Measurements from ENCODE around the gene ZNF679.
"Not testable (repeated sequence)": the region's sequence is repeated elsewhere in the genome, so short reads cannot be mapped to it uniquely, and the experiment has no call there.

The ZNF679 gene

GRCh38 chr7:64228174-64228573 lies at the start of gene ZNF679:
Gene ZNF679, plus strand, starts transcription at chr7:64228474. Its CDS starts 20,644 bp downstream, at chr7:64249118.
- DNase-seq, result not testable (repeated sequence)

DNA sequence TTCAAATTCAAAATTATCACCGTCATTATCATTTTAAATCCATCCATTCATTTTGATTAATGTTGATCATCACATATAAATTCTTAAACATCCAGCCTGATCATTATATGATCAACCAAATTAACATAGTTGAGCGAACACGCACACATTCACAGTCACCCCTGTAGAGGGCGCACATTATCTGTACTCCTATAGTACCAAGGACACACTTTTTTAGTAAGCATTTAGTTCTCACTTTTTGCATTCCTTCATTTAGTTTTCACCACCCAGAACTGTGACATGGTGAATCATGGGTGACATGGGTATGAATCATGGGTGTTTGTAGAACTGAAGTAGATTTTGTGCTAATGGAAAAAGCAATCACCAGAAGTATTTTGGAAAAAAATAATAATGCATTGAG lies 47.3 kb upstream of the ZNF679 start:
- no peak for DNase-seq

GRCh38 chr7:64181586-64181985 lies 46.7 kb upstream of the ZNF679 start:
- no peak for DNase-seq

GRCh38 chr7:64182036-64182790 lies 46.1 kb upstream of the ZNF679 start:
- no peak for DNase-seq

DNA sequence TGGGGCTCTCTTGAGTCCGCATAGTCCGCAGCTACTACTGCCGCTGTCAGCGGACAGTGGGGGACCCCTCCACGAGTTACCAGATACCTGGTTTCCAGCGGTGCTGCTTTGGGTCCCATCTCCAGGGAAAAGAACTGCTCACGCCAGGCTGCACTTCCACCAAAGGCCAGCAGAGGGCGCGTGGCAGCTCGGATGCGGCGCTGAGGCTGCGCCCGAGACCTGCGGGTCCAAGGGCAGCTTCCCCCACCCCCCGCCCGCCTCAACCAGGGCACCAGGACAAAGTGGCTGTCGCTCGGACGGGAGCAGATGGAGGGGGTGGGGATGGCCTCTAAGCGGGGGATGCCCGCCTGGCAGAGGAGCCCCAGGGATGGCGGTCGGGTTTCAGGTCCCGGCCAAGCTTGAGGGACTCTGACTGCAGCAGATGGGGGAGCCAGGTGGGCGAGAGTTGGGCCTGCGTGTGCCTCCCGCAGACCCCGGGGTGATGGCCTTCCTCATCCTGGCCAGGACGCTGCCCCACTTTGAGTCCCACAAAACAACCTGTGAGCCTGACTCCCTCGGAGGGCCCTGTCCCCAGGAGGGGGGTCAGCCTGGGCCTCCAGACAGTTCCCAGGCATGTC lies 45.0 kb upstream of the ZNF679 start:
- DNase-seq, result peak; percentile 3

DNA sequence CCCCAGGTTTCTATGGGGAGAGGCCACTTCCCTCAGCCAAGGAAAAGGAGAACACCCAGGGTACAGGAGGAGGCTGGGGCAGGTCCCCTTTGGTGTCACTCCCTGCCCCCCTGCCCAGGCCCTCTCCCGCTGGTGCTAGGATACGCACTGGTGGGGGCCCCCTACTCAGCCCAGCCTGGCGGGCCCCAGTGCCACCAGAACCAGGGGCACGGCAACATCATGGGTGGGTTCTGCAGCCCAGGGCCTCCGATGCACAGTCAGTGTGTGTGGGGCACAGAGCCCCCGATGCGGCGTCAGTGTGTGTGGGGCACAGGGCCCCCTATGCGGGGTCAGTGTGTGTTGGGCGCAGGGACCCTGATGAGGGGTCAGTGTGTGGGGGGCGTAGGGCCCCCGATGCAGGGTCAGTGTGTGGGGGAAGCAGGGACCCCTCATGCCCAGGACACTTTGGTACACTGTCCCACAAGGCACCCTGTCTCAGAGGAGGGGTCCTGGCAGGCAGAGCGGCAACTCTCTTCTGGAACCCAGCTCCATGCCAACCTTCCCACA lies 44.4 kb upstream of the ZNF679 start:
- DNase-seq, result no peak

- no peak for DNase-seq
Measured at GRCh38 chr7:64184376-64184775, 43.9 kb upstream of the ZNF679 start.

- DNase-seq, result no peak
Measured at GRCh38 chr7:64187408-64187807, 40.9 kb upstream of the ZNF679 start.

GRCh38 chr7:64192148-64192704 lies 36.0 kb upstream of the ZNF679 start:
- no peak for DNase-seq

GRCh38 chr7:64192775-64193174 lies 35.5 kb upstream of the ZNF679 start:
- DNase-seq, result no peak

DNA sequence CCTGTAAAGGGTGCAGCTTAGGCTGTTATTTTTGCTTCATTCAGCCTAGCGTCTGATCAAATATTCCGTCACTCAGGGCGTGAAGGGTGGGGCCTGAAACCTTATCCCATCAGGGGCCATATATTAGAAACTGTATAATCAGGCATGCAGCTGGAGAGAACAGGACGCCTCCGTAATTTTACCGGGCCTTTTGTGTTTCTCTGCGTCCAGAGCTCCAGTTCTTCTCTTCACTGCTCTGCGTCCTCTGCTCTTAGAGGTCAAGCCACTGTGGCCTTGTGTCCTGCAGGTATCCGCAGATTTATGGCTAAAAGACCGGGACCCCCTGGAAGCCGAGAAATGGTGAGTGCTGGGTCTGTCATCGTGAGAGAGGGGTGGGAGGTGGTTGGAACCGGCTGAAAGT lies 21.4 kb upstream of the ZNF679 start, which contains the start of gene ZNF735:
TSS of gene ZNF735 (plus strand) at position 301 of the 400 bp plus-strand sequence. CDS start at position 301, 0 bp downstream.
- no peak for DNase-seq

- not testable (repeated sequence) for DNase-seq
Measured at GRCh38 chr7:64219710-64220298, 8.5 kb upstream of the ZNF679 start.

GRCh38 chr7:64223366-64223765 lies 4.9 kb upstream of the ZNF679 start:
- no peak for DNase-seq

GRCh38 chr7:64266341-64266919 lies 38.2 kb downstream of the ZNF679 start:
- DNase-seq, result no peak

DNA sequence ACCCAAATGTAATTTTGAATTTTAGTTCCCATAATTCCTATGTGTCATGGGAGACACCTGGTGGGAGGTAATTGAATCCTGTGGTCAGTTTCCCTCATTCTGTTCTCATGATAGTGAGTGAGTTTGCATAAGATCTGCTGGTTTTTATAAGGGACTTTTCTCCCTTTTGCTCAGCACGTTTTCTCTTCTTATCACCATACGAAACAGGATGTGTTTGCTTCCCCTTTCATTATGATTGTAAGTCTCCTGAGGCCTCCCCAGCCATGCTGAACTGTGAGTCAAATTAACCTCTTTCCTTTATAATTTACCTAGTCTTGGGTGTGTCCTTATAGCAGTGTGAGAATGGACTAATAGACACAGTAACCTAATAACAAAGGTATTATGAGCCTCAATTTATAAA lies 49.4 kb downstream of the ZNF679 start:
- no peak for DNase-seq

DNA sequence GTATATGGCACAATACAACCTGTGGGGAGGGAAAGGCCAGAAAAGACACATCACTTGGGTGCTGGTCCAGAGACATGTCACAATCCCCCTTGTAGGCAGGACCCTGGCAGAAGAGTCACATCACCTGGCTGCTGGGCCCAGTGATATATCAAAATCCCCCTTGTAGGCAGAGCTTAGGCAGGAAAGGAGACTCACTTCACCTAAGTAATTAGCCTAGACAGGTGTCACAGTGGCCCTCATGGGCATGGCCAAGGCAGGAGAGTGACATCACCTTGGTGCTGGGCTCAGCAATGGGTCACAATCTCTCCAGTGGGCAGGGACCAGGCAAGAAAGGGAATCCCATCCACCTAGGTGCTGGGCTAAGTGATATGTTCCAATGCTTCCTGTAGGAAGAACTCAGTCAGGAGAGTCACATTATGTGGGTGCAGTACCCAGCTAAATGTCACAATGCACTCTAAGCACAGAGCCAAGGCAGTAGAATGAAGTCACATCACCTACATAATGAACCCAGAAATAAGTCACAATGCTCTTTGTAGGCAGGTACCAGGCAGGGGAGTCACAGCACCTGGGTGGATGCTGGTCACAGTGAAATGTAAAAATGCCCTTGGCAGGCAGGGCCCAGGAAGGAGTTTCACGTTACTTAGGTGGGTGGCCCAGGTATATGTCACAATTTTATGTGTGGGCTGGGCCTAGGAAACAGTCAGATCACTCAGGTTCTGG lies 66.6 kb downstream of the ZNF679 start:
- DNase-seq, result no peak

- DNase-seq, result not testable (repeated sequence)
Measured at GRCh38 chr7:64297418-64297817, 69.1 kb downstream of the ZNF679 start.

- no peak for DNase-seq
Measured at GRCh38 chr7:64300641-64301405, 72.5 kb downstream of the ZNF679 start.

DNA sequence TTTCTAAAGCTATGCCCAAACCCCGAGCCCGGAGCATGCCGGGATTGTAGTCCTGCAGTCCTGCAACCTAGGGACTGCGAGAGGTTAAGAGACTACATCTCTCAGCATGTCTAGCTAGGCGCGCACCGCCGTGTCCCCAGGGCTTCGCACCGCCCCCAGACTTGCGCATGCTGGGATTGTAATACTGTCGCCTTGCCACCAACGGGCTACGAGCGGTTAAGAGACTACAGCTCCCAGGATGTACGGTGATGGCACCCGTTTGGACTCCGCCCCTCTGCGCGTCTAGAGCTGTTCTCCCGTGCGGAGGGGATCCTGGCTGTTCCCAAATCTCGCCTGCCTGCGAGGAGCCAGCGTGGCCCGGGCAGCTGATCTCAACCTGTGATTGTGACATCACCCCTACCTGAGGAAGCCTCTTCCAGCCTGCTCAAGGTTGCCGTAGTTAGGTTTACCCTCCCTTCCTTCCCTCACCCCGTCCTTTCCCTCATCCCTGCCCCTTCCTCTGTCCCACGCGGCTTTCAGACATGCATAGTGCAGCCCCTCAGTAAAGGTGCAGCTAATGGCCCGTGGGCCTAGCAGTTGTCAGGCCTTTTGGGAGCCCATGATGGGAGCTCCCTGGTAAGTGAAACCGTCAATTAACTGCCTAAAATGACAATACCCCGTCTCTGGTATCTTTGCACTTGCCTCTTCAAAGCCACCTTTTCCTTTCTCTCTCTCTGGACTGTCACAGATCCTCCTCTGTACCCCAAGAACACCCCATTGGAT lies 79.2 kb downstream of the ZNF679 start:
- peak; percentile 95 for DNase-seq

- DNase-seq, result no peak
Measured at GRCh38 chr7:64308016-64308270, 79.7 kb downstream of the ZNF679 start.

- DNase-seq, result no peak
Measured at GRCh38 chr7:64310426-64310825, 82.2 kb downstream of the ZNF679 start.
